ENCODE measurements around the gene SSB. TPM values are rescaled to one million over a fixed set of nuclear protein-coding genes. Genes with fewer than 3 reads are reported as not detected.

The SSB gene
- total and polyA plus RNA-seq, 2 of the 13 experiments (the other 11 are each of a cell fraction or from before 2014, with no cell fraction given): 109 to 208 TPM

GRCh38 chr2:169776252-169776761, 22.4 kb upstream of the SSB start:
- intact Hi-C loops (cut with micrococcal nuclease; ENCODE audit: unreplicated experiment) (no loop called here), in situ Hi-C loops (cut with HindIII; ENCODE audit: extremely low pct_ligation_motif_present, low pct_unique_long_range_greater_than_20kb) (loop anchor here (5.0 kb wide), 1 partner anchor 329 kb away; no protein-coding TSS in a partner anchor)
- TF ChIP-seq ZNF205 (CRISPR knock-in tag; IDR thresholded peaks at IDR 0.05): peak; percentile 97
- peak; percentile 64 for TF ChIP-seq MNT (IDR thresholded peaks at IDR 0.05)
- TF ChIP-seq PBX3 (CRISPR knock-in tag; IDR thresholded peaks at IDR 0.05; ENCODE audit: borderline replicate concordance): no peak
- no peak for DNase-seq (ENCODE audit: low spot score)
- no peaks in the 10 kb centered on the region for H3K36me3 ChIP-seq (replicated peaks in 1 of 2; ENCODE audit: control insufficient read depth in 1 of 2, insufficient read depth in 2 of 2, low read length in 2 of 2)
- no peak for ATAC-seq
- BruUV-seq (replicated peaks): no TSS peak
- H3K9ac ChIP-seq (ENCODE audit: insufficient read depth, low read depth, low read length): no peak overlapping the region
- POLR2A ChIA-PET: no interaction called here
- no peak overlapping the region for H3K4me3 ChIP-seq (replicated peaks in 1 of 3; ENCODE audit: insufficient read depth in 1 of 3, low read depth in 2 of 3, low read length in 3 of 3)
- CTCF ChIA-PET (ENCODE audit: low intra/inter-chr PET ratio, low total read pairs): no interaction called here
- H4K20me1 ChIP-seq (ENCODE audit: insufficient read depth, low read length): no peaks in the 10 kb centered on the region
- FAIRE-seq: no peak
- no peak overlapping the region for H3K27ac ChIP-seq (ENCODE audit: extremely low read length, insufficient read depth, low read length)
- 41% methylated on average over 2 of the region's 2 CpGs for WGBS (ENCODE audit: low lambda C conversion rate)
- H3K79me2 ChIP-seq (ENCODE audit: insufficient read depth, low read length): no peaks in the 10 kb centered on the region
- H3K4me1 ChIP-seq (ENCODE audit: insufficient read depth, low read length): peaks cover 34% of the 10 kb centered on the region
- H3K27me3 ChIP-seq (ENCODE audit: control insufficient read depth in 1 of 2, insufficient read depth in 2 of 2, low read length in 2 of 2): no peaks in the 10 kb centered on the region
- no peak overlapping the region for H2AFZ ChIP-seq (ENCODE audit: low read length)
- H3K9me3 ChIP-seq (ENCODE audit: low read length): no peaks in the 10 kb centered on the region
- no peak overlapping the region for H3K4me2 ChIP-seq (ENCODE audit: low read depth, low read length)

GRCh38 chr2:169778446-169778845, 20.2 kb upstream of the SSB start:
- intact Hi-C loops (cut with micrococcal nuclease; ENCODE audit: unreplicated experiment): no loop called here
- Histone ChIP-seq H2AFZ (ENCODE audit: low read length) (no peak overlapping the region), H3K4me1 (ENCODE audit: insufficient read depth, low read length) (peaks cover 29% of the 10 kb centered on the region), H4K20me1 (ENCODE audit: insufficient read depth, low read length) (no peaks in the 10 kb centered on the region), H3K36me3 (replicated peaks in 1 of 2; ENCODE audit: control insufficient read depth in 1 of 2, insufficient read depth in 2 of 2, low read length in 2 of 2) (no peaks in the 10 kb centered on the region), H3K27me3 (ENCODE audit: control insufficient read depth in 1 of 2, insufficient read depth in 2 of 2, low read length in 2 of 2) (no peaks in the 10 kb centered on the region), H3K79me2 (ENCODE audit: insufficient read depth, low read length) (no peaks in the 10 kb centered on the region), H3K4me2 (ENCODE audit: low read depth, low read length) (0 out of 2 replicates have a peak overlapping the region, but pooled peaks have one; percentile 1), H3K4me3 (replicated peaks in 1 of 3; ENCODE audit: insufficient read depth in 1 of 3, low read depth in 2 of 3, low read length in 3 of 3) (no peak overlapping the region), H3K9ac (ENCODE audit: insufficient read depth, low read depth, low read length) (no peak overlapping the region), H3K27ac (ENCODE audit: extremely low read length, insufficient read depth, low read length) (no peak overlapping the region), H3K9me3 (ENCODE audit: low read length) (no peaks in the 10 kb centered on the region)
- ChIA-PET CTCF (ENCODE audit: low intra/inter-chr PET ratio, low total read pairs) (interaction anchor here (0.7 kb wide), 1 partner anchor 103 kb away, joined by 3 read pairs; no protein-coding TSS in a partner anchor), POLR2A (no interaction called here)
- FAIRE-seq: no peak
- ATAC-seq: no peak
- WGBS (ENCODE audit: low lambda C conversion rate): 58% methylated on average over 3 of the region's 3 CpGs
- DNase-seq (ENCODE audit: low spot score): peak; percentile 28
- in situ Hi-C loops (cut with HindIII; ENCODE audit: extremely low pct_ligation_motif_present, low pct_unique_long_range_greater_than_20kb): loop anchor here (5.0 kb wide), 1 partner anchor 331 kb away; no protein-coding TSS in a partner anchor
- TF ChIP-seq ZNF773 (CRISPR knock-in tag; IDR thresholded peaks at IDR 0.05; ENCODE audit: borderline replicate concordance) (no peak), SOX13 (IDR thresholded peaks at IDR 0.05) (no peak), SOX13 (CRISPR knock-in tag; conservative IDR thresholded peaks at IDR 0.05 in 1 of 2, IDR thresholded peaks at IDR 0.05 in 1 of 2) (peak in 1 of 2 experiments; percentile 22; a peak in 1 of 4 replicates), AKAP8 (CRISPR knock-in tag; IDR thresholded peaks at IDR 0.05) (no peak), SAP130 (CRISPR knock-in tag; IDR thresholded peaks at IDR 0.05; ENCODE audit: low read depth) (0 out of 2 replicates have a peak, but pooled peaks have one; percentile 20), FOXP4 (CRISPR knock-in tag; IDR thresholded peaks at IDR 0.05) (no peak)
- no TSS peak for BruUV-seq (replicated peaks)

Data from HepG2 (cell line).